Caki2 (cell line): ENCODE measurements around the gene SWSAP1. TPM values are rescaled to one million over a fixed set of nuclear protein-coding genes. Genes with fewer than 3 reads are reported as not detected.
A peak's percentile ranks its signal among the peaks of the same experiment; 100 is the strongest.
"Not testable (repeated sequence)": the region's sequence is repeated elsewhere in the genome, so short reads cannot be mapped to it uniquely, and the experiment has no call there.

Experiments used
- DNase-seq: peaks from one replicate; pipeline ENCODE4 v3.0.0-alpha.2; 2015; ENCODE audit warnings: low read depth
- in situ Hi-C: cut with HindIII; loops from 2 replicates; pipeline ENCODE4 v1.10.0; 2016; ENCODE audit warnings: low sequenced_read_pairs, low pct_unique_long_range_greater_than_20kb, mixed read lengths
- total RNA-seq: library from RNA; depleted of rRNA; stranded (reverse); fragments of >200 nt; shearing (Covaris generic); gene quantifications from 2 replicates; pipeline ENCODE4 v1.2.3, GENCODE V29; 2014; ENCODE audit warnings: low replicate concordance; rRNA removed

SWSAP1 gene, protein sequence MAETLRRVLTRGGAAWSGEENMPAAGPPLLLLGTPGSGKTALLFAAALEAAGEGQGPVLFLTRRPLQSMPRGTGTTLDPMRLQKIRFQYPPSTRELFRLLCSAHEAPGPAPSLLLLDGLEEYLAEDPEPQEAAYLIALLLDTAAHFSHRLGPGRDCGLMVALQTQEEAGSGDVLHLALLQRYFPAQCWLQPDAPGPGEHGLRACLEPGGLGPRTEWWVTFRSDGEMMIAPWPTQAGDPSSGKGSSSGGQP
- total RNA-seq, result 2.1 and 5.6 TPM in 2 replicates

DNA sequence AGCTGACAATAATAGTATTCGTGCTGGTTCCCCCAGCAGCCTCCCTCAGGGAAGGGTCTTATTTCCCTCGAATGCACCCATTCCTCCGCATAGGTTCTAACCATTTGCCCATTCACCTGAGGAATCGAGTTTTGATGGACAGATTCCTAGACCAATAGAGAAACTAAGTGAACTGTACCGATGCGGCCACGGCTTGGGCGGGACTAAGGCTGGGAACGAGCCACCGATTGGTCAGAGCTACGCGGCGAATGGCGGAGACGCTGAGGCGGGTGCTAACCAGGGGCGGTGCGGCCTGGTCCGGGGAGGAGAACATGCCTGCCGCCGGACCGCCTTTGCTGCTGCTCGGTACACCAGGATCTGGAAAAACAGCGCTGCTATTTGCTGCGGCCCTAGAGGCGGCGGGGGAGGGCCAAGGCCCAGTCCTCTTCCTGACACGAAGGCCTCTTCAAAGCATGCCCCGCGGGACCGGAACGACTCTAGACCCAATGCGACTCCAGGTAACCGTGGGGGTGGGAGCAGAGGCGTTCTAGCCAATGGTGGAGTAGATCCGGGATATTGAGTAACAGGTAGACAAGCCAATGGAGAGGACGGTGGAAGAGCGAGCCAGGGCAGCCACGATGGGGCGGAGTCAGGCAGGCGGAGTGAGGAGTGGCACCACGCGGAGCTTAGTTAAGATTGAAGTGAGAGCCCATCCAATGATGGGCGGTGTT is at the start of gene SWSAP1:
Gene SWSAP1, plus strand, starts transcription at position 234 of the 710 bp plus-strand sequence. Its CDS starts 15 bp downstream, at position 249.
- DNase-seq, result peak; percentile 99
- in situ Hi-C loops, result no loop called here

DNA sequence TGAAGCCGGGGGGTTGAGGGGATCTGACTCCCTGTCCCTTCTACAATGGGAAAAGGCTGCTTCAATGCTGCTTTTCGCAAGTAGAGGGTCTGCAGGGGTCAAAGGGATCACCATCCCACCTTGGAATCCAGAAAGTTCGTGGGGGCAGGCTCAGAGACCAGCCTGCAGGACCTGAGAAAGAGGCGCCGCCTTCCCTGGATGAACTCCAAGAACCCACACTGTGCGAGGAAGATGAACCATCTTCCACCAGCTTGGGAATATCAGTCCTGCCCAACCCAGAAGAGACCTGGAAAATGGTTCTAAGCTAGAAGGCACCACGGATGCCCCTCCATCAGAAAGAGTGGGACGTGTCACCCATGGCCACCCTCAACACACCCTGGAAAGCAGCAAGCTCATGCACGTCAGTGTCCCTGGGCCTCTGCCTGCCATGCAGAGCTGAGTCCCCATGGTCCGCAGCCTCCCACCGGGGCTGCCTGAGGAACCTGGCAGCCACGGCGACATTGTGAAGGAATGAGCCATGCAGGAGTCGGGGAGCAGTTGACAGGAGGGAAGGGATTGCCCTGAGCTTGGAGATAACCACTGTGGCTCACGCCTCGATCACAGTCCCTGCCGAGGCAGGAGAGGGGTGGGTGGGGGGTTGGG is 49.6 kb upstream of the SWSAP1 start:
- in situ Hi-C loops, result no loop called here
- no peak for DNase-seq

DNA sequence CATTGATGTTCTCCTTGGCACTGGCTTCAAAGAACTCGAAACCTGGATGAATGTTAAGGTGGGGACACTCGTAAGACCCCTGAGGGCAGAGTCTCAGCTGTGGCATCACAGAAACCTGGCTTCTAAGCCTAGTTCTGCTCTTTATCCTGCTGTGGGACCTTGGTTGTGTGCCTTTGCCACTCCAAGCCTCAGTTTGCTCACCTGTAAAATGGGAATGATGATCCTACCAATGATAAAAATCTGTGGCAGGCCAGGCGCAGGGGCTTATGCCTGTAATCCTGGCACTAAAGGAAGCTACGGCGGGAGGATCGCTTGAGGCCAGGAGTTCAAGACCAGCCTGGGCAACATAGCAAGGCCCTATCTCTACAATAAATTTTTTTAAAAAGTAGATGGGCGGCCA is 48.9 kb upstream of the SWSAP1 start:
- DNase-seq, result no peak
- in situ Hi-C loops, result no loop called here

DNA sequence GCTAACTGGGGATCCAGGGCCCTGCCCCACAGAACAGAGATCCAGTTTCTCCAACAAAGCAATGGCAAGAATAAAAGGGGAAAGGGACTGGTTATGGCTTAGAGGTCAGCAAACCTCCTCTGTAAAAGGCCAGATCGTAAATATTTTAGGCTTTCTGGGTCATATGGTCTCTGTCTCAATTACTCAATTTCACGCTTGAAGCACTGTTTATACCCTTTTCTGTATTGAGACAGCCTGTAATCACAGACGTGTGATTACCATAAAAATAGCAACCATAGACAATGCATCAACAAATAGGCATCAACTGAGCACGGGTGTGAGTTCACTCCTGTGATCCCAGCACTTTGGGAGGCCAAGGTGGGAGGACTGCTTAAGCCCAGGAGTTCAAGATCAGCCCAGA is 44.3 kb upstream of the SWSAP1 start:
- in situ Hi-C loops, result no loop called here
- DNase-seq, result no peak

DNA sequence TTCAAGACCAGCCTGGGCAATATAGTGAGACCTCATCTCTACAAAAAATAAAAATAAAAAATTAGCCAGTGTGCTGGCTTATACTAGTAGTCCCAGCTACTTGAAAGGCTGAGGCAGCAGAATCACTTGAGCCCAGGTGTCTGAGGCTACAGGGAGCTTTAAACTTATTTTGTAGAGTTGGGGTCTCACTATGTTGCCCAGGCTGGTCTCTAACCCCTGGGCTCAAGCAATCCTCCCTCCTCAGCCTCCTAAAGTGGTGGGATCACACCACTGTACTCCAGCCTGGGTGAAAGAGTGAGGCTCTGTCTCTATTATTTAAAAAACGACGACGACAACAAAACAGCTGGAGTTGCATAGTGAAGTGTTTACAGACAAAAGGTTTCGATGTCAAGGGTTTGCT is 43.0 kb upstream of the SWSAP1 start:
- in situ Hi-C loops, result no loop called here

DNA sequence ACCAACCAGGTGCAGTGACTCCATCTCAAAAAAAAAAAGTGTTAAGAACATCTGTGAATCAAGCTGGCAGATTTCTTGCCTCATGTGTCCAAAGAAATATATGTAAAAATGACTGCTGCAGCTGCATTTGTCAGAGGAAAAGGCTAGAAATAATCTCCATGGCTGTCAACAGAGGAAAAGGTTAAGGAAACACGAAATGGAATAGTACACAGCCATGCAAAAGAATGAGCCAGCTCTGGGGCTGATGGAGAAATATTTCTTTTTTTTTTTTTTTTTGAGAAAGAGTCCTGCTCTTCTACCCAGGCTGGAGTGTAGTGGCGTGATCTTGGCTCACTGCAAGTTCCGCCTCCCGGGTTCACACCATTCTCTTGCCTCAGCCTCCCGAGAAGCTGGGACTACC is 41.6 kb upstream of the SWSAP1 start:
- in situ Hi-C loops, result no loop called here
- DNase-seq, result no peak

More for the DNA sequence above, 43.0 kb upstream of the SWSAP1 start:
- DNase-seq, result no peak

DNA sequence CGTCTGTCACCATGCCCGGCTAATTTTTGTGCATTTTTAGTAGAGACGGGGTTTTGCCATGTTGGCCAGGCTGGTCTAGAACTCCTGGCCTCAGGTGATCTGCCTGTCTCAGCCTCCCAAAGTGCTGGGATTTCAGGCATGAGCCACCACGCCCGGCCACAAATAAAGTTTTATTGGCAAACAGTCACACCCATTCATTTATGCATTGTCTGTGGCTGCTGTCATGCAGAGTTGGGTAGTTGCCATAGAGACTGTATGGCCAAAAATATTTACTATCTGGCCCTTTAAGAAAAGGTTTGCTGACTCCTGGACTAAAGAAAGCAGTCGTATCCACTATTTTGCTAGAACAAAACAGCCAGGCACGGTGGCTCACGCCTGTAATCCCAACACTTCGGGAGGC is 40.6 kb upstream of the SWSAP1 start:
- in situ Hi-C loops, result not testable (repeated sequence)

DNA sequence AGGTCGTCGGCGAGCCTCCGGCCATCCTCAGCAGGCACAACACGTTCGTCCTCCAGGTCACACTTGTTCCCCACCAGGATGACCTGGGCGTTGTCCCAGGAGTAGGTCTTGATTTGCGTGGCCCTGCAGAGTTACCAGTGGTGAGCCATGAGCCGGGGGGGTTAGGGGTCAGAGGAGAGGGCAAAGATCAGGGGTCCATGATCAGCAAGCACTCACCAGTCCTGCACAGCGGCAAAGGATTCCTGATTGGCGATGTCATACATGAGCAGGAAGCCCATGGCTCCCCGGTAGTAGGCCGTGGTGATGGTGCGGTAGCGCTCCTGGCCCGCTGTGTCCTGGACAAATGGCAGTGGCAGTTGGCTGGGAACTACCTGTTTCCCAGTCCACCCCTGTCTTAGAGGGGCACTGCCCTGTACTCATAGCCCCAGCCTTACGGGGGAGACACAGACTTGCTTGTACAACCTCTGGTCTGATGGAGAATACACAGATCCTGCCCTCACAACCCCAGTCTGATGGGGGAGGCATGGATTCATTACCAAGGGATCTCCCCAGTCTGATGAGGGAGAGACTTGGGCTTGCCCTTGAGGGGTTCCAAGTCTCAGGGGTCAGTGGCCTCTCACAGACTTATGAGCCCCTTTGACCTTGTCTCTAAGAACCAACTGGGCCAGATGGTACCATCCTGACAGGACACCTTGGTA is 38.9 kb upstream of the SWSAP1 start:
- in situ Hi-C loops, result no loop called here
- no peak for DNase-seq

More for the DNA sequence above, 40.6 kb upstream of the SWSAP1 start:
- DNase-seq, result peak; percentile 60

DNA sequence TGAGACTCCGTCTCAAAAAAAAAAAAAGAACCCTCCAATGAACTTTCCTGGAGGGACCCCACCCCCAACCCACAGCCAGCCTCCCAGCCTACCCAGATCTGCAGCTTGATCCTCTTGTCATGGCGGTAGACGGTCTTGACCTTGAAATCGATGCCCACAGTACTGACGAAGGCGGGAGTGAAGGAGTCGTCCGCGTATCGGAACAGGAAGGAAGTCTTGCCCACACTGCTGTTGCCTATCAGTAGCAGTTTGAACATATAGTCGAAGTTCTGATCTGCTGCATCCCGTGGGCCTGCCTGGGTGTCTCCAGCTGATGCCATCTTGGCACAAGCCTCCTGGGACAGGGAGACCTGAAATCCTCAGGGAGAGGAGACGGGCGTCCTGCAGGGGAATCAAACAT is 37.4 kb upstream of the SWSAP1 start:
- in situ Hi-C loops, result no loop called here
- no peak for DNase-seq

DNA sequence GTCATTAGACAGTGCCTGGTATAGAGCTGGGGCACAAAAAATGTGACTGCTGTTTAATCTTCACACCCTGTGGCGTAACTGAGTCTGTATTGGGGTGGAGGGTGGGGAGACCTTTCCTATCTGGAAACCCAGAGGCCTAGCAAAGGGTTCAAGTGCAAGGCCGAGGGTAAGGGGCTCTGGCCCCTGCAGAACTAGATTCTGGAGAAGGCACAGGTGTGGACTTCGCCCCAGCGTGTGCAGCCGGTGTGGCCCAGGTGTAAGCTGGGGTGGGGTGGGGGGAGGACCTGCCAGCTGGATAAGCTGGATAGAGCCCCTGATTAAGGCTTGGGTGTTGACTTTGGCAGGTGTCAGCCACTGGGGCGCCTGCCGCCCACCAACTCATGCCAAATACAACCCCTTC is 36.3 kb upstream of the SWSAP1 start:
- in situ Hi-C loops, result no loop called here

DNA sequence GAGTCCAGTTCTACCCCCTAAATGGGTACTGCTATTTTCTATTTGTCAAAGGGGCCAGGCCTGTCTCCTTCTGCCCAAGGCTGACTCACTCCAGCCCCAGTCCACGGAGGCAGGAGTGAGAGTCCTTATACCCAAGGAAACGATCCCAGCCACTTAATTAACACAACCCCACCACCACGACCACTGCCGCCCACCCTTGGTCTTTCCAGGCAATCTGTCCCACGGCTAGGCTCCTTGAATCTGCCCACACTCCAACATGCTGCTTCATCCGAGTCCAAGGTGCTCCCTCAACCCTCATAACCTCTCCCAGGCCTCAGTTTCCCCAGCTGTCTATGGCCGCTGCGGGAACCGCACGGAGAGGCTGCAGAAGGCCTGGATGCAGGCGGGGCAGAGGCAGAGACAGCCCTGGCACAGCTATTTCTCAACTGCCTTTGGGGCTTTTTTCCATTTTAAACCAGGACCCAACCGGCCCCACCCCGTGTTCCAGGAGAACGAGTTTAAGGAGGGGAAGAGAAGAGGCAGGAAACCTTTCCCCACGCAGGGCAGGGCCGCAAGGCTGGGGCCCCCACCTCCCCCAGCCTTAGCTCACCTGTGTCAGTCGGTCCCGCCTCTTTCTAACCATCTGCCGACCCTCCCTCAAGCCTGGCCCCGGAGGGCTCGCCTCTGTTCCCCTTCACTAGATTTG is 35.8 kb upstream of the SWSAP1 start:
- no peak for DNase-seq
- in situ Hi-C loops, result no loop called here

More for the DNA sequence above, 36.3 kb upstream of the SWSAP1 start:
- DNase-seq, result no peak

DNA sequence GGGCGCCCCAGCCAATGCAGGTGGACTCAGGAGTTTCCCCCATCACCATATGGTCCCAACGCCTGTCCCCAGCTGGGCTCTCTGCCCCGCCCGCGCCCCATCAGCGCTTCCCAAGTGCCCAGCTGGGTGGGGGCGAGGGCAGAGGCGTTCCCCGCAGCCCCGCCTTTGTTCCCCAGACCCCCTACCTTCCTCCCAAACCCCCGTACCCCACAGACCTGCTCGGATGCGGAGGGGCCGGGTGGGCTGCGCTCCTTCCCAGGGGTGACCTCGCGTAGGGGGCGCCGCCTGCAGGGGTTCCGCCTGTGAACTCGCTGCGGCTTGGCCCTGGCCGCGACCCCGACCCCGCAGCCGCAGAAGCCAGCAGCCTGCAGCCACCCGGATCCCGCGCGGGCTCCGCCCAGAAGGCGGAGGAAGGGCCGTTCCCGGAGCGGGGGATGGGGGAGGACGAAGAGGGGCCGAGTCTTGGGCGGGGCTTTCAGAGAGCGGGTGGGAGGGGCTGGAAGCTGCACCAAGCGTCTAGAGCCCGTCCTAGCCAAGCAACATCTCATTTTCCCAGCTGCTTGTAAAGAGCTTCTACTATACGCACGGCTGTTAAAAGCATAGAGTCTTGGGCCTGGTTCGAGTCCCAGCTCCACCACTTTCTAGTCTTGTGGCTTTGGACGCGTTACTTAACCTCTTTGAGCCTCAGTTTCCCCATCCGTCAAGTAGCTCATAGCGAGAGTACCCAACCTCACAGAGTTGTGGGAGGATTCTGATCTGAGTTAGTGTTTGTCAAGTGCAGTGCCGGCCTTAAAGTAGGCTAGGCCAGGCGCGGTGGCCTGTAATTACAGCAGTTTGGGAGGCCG is 35.0 kb upstream of the SWSAP1 start, which contains the start of gene RAB3D:
Gene RAB3D, minus strand, starts transcription at position 404 of the 845 bp plus-strand sequence. CDS start 2,258 bp downstream, outside the sequence.
- peak; percentile 76 for DNase-seq
- in situ Hi-C loops, result no loop called here

DNA sequence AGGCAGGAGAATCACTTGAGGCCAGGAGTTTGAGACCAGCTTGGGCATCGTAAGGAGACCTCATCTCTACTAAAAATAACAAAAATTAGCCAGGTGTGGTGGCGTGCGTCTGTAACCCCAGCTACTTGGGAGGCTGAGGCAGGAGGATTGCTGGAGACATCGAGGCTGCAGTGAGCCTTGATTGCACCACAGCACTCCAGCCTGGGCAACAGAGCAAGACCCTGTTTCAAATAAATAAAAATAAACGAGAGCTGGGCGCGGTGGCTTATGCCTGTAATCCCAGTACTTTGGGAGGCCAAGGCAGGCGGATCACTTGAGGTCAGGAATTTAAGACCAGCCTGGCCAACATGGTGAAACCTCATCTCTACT is 34.4 kb upstream of the SWSAP1 start:
- DNase-seq, in situ Hi-C loops: not testable (repeated sequence)

DNA sequence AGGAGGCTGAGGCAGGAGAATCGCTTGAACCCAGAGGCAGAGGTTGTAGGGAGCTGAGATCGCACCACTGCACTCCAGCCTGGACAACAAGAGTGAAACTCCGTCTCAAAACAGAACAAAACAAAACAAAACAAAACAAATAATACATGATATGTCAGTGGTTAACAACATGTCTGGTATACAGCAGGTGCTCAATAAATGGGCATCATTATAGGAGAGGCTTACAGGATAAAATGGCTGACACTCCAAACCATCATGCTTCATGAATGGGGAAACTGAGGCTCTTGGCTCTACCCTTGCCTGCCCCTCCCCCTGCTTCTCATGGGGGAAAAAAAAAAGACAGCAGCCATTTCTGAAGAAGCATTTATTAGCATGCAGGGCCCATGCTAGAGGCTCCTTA is 32.0 kb upstream of the SWSAP1 start:
- in situ Hi-C loops, result no loop called here
- no peak for DNase-seq

DNA sequence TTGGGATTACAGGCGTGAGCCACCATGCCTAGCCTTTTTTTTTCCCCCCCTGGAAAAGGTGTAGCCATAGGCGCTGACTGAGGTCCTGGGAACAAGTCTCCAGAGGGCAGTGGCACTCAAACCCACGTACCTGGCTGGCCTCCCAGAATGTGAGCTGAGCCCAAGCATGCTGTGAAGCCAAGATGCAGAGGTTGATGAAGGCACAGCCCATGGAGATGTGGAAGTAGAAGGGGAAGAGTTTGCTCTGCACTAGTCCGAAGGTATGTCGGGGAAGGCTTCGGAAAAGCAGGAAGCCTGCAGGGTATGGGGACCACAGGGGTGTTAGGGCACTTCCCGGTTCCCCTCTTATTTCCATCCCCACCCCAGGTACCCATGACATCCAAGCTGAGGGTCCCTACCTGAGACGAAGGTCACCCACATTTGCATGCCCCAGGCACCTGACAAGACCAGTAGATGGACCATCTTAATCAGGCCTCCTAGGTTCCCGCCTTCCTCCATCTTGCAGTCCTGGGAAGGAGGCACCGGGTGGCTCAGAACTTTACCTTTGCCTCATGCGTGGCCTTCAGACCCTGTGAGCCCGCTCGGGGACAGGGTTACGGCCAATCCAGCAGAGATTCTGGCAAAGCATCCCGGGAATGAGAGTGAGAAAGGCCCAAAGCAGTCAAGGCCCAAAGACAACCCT is 29.2 kb upstream of the SWSAP1 start:
- in situ Hi-C loops, result no loop called here
- DNase-seq, result peak; percentile 52

DNA sequence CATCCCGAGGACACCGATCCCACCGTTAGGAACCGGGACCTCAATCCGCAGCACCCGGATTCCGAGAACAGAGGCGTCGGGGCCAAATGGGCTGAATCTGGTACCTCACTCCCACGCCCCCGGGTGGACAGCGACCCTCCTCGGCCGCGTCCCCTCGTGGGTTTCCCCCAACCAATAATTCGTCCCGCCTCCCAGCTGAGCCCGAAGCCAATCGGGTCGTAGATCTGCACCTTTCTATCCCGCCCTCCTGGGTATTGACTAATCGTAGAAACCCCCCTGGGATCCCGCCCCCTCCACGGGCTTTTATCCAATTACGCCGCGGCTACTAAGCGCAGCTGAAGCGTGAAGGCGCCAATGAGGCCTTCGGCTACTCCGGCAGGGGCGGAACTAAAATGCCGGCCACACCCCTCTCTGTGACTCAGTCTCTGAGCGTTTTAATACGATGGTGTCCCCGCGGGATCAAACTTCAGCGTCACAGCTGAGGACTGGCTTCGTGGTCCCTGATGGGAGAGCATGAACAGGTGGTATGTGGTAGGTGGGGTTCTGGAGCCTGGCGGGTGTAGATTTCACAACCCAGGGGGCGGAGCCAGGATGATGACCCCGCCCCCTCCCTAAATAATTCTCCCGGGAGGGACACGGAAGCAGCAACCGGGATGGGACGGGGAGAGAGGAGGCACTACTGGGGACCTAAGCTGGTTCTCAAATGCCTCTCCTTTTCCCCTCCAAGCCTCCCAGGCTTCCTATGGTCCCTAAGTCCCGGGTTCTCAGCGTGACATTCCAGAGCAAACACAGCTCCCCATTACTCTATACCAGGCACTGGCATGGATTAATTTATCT is 28.1 kb upstream of the SWSAP1 start, which contains the start of the genes CCDC159 and TMEM205:
Gene CCDC159, plus strand, starts transcription at position 416 of the 837 bp plus-strand sequence. Its CDS starts 88 bp downstream, at position 504.
Gene TMEM205, minus strand, starts transcription at position 165 of the 837 bp plus-strand sequence. CDS start 649 bp downstream, outside the sequence.
- in situ Hi-C loops, result no loop called here
- DNase-seq, result peak; percentile 100
